ENCODE measurements around the gene ARL4D.
"Not testable (repeated sequence)": the region's sequence is repeated elsewhere in the genome, so short reads cannot be mapped to it uniquely, and the experiment has no call there.

The ARL4D gene

GRCh38 chr17:43395165-43395564 lies 3.6 kb upstream of the ARL4D start:
- DNase-seq (ENCODE audit: low read depth), result no peak

GRCh38 chr17:43396491-43397060 lies 2.2 kb upstream of the ARL4D start:
- DNase-seq (ENCODE audit: low read depth), result no peak

- no peak for DNase-seq (ENCODE audit: low read depth)
Measured at GRCh38 chr17:43399839-43400328, 1.1 kb downstream of the ARL4D start.

- DNase-seq (ENCODE audit: low read depth), result peak; percentile 29
Measured at GRCh38 chr17:43400943-43401717, 2.3 kb downstream of the ARL4D start.

- DNase-seq (ENCODE audit: low read depth), result no peak
Measured at GRCh38 chr17:43402078-43402477, 3.3 kb downstream of the ARL4D start.

GRCh38 chr17:43402567-43402966 lies 3.8 kb downstream of the ARL4D start:
- DNase-seq (ENCODE audit: low read depth), result no peak

- no peak for DNase-seq (ENCODE audit: low read depth)
Measured at GRCh38 chr17:43403846-43404245, 5.1 kb downstream of the ARL4D start.

- no peak for DNase-seq (ENCODE audit: low read depth)
Measured at GRCh38 chr17:43405861-43406260, 7.1 kb downstream of the ARL4D start.

- DNase-seq (ENCODE audit: low read depth), result peak; percentile 29
Measured at GRCh38 chr17:43406676-43407645, 8.2 kb downstream of the ARL4D start.

- DNase-seq (ENCODE audit: low read depth), result no peak
Measured at GRCh38 chr17:43409131-43409530, 10.3 kb downstream of the ARL4D start.

- DNase-seq (ENCODE audit: low read depth), result no peak
Measured at GRCh38 chr17:43410557-43411368, 12.0 kb downstream of the ARL4D start.

GRCh38 chr17:43411369-43411677 lies 12.5 kb downstream of the ARL4D start:
- DNase-seq (ENCODE audit: low read depth), result no peak

GRCh38 chr17:43411749-43412148 lies 13.0 kb downstream of the ARL4D start:
- no peak for DNase-seq (ENCODE audit: low read depth)

GRCh38 chr17:43412166-43412565 lies 13.4 kb downstream of the ARL4D start:
- no peak for DNase-seq (ENCODE audit: low read depth)

- DNase-seq (ENCODE audit: low read depth), result peak; percentile 67
Measured at GRCh38 chr17:43416998-43417890, 18.5 kb downstream of the ARL4D start.

- peak; percentile 69 for DNase-seq (ENCODE audit: low read depth)
Measured at GRCh38 chr17:43418441-43419374, 19.9 kb downstream of the ARL4D start.

GRCh38 chr17:43419375-43419882 lies 20.6 kb downstream of the ARL4D start:
- DNase-seq (ENCODE audit: low read depth), result not testable (repeated sequence)

- DNase-seq (ENCODE audit: low read depth), result no peak
Measured at GRCh38 chr17:43423777-43424455, 25.1 kb downstream of the ARL4D start.
